GM18909 (cell line): ENCODE measurements around the gene VDR.

ENCODE experiments used
- ATAC-seq: cut with Tn5 transposase; IDR thresholded peaks from one replicate; pipeline ENCODE4 v1.9.1; 2021; ENCODE audit warnings: mild to moderate bottlenecking; ENCODE audit not compliant: unreplicated experiment, poor library complexity

VDR gene

GRCh38 chr12:47931187-47931586 is 26.4 kb upstream of the VDR start:
- no peak for ATAC-seq

GRCh38 chr12:47930634-47931033 is 25.8 kb upstream of the VDR start:
- ATAC-seq = no peak

- no peak for ATAC-seq
These were observed 22.6 kb upstream of the VDR start for GRCh38 chr12:47927346-47927745.

- no peak for ATAC-seq
These were observed 17.1 kb upstream of the VDR start for GRCh38 chr12:47921907-47922306.

DNA sequence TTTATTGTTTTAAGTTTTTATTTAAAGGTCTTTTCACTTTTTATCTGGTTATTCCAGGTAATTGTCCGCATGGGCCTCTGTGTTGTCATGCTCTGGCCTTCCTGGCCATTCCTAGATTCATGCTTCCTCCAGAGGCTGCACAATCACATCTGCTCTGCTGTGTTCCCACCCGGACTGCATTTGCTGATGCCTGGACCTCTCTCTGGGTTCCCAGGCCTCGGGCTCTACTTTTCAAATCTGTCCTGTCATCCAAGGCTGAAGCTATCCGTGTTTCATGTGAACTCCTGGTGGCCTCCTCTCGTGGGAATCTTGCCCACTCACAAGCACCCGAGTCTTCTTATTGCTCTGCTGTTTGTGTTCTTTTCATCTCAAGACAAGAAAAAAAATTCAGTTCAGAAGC is 16.1 kb upstream of the VDR start:
- ATAC-seq = no peak

DNA sequence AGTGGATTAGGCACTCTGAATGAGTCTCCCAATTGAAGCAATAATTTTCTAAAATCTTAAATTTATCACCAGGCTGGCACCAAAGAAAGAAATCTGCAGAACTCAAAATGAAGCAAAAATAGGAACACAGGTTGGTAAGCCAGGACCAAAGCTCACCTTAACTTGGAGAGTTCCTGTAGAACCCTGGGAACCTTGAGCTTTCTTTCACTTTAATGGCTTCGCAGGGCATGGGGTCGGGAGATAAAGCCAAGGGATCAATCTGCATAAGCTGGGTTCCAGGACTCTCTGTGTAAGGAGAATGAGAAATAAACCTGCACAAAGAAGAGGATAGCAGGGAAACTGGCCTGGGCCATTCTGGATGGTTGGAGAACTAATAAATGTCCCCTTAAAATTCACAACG is 8.3 kb upstream of the VDR start:
- ATAC-seq = no peak

DNA sequence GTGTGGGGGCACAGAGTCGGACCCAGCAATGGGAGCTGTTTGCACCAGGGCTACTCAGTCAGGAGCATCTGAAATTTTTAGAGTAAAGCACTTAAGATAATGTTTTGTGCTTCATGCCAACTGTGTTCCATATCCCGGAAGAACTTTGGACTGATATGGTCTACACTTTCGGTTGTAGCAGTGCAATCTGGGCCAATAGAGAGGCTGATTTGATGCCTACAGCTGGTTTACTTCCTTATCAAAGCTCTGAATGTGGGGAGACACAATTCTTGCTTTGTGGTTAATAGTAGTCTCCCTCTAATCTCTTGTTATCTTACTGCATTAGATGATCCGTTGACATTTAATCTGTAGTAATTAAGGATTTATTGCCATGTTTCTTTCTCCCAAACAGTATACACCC is 7.8 kb upstream of the VDR start:
- no peak for ATAC-seq

DNA sequence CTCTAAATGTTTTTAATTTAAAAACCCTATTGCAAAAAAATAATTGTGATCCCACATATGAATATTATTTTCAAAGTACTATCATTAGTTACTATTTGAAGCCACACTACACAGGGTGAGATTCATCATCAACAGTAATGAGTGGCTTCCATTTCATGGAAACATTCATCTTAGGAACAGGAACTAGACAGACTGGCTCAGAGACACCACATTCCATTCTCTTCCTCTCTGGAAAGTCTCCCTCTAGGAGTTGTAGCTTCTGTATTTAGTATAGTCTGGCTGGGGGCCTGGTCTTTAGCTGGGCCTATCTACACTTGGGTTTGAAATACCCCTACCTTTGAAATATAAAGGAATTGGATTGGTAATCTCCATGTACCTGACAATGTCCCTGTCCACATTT is 6.2 kb upstream of the VDR start:
- no peak for ATAC-seq

DNA sequence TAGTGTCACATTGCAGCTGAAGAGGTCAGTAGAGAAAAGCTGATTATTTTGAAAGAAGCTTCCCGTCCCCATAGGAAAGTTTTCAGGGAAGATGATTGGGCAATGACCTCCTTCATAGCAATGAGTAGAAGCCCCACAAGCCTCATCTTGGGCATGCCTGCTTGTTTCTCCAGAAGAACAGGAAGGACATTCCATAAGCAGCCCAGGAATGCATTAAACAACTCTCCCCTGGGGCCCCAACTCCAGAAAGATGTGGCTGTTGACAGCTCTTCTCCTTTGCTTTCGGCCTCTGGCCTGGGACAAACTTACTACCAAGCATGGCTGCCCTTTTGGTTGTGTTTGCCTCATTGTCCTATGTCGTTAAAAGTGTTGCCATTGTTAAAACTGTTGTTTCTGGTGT is 5.7 kb upstream of the VDR start:
- no peak for ATAC-seq

- ATAC-seq = no peak
These were observed 5.2 kb upstream of the VDR start for GRCh38 chr12:47909839-47910465.

DNA sequence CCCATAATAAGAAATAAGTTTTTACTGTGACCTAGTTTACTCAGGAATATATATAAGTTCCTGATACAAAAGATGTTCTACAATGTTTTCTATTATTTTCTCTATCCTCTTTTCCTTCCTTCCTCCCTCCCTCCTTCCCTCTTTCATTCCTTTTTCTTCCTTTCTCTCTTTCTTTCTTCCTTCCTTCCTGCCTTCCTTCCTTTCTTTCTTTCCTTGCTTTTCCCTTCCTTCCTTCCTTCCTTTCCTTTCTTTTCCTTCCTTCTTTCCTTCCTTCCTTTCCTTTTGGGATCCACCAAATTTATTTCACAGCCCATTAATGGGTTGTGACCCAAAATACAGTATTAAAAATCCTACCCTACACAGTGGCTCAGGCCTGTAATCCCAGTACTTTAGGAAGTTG is 3.9 kb upstream of the VDR start:
- ATAC-seq = no peak

- no peak for ATAC-seq
These were observed 3.2 kb upstream of the VDR start for GRCh38 chr12:47907851-47908454.

DNA sequence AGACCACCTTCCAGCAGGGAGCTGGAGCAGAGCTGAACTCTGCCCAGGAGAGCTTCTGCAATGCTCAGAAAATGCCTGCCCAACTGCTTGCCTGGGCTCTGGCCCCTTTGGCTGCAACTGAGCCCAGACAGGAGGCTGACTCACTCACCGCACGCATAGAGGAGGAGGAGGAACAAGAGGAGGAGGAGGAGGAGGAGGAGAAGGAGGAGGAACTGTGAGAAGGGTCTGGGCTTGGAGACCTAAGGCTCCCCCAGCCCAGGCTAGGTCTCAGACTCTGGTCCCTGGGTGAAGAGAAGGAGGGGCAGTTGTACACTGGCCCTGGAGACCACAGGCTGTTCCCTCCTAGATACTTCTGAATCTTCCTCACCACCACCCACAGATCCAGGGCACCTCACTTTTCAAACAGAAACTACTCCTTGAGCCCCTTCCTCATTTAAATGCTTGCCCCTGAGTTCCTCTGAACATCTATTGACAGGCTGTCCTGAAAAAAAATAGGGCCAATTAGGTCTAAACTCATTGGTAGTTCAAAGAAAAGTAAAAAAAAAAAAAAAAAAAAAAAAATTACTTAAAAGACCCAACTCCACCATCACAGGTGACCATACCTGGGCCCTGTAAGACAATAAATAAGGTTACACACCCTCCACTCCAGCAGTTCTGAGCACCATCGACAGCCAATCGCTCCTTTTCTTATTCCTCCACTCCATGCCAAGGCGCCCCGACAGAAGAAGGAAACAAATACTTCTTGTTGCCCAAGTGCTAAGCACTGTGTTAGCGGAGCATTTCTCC is 674 bp downstream of the VDR start:
- ATAC-seq = no peak

DNA sequence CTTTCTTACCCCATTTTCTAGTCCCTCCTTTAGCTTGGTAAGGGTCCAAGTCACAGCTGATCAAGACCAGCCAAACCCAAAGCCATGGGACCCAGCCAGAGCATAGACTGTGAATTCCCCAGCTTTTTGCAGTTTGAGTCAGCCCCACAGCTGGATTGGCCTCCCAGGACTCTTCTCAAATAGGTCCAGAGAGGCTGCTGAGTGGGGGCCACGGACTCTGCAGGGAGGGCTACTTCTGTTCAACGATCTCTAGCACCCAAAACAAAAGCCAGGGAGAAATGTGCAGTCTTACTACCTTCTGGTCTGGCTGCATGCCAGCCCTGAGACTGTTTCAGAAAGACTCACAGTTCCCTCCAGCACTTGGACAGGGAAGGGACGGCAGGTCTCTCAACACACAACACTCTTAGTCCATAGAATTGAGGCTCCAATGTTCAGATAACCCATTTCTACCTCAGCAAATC is 1.6 kb downstream of the VDR start:
- no peak for ATAC-seq

DNA sequence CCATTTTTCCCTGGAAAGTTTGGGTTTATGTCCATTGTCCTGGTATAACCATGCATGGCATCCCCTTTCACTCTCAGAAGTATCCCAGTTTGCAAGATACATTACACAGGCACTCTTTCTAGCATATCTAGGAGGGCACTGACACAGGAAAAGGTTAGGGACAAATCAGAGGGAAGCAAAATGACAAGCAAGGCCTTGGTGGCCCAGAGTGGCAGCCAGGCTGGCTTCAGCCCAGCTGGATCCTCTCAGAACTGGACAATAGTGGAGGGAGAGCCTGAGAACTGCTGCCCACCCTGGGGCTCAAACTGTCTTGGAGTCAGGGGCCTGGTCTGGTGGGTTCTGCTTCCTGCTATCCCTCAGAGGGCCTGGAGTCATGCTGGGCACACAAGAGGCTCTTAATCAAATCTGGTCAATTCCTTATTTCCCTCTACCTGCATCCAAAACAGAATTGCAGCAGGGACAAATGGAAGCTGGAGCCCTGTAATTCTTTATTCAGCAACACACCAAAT is 2.6 kb downstream of the VDR start:
- no peak for ATAC-seq

DNA sequence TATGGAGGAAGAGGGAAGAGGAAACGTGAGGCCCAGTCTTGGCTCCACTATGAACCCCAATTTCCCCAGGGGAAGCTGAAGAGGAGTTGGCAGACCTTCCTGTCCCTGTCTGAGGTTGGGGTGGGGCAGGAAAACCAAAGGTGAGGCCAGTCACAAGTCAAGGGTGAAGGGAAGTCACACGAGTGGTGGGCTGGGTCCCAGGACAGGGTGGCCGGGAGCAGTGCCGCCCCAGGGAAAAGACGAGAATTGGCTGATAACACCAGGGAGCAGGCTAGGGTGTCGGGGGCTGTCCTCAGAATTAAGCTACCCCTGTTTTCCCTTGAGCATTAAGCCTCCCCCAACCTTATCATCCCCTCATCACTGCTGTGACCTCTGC is 3.1 kb downstream of the VDR start:
- no peak for ATAC-seq

DNA sequence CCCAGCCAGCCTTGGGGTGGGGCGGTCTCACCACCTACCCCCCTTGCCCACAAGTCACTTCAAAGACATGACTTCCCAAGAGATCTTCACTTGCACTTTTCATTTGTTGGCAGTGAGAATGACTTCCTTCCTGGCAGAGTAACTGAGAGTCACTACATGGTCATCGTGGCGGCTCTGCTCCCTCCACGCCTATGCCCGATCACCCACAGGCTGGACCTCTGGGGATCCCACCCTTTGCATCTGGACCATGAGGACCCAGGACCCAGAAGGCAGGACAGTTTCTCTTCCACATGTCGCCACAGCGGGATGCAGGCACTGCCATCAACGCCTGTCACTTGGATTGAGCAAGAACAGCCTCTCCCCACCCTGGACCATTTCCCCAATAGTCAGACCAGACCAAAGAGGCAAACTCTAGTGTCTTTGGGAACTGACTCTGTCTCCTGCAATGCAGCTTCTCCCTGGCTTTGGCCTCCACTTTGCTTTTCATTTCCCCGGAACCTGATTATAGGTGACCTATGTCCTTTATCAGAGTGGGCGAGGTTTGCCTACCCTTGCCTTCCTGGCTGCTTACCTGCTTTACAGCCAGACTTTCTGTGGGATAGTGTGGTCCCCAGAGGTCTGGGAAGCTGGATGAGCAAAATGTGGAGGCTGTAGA is 3.6 kb downstream of the VDR start:
- no peak for ATAC-seq

DNA sequence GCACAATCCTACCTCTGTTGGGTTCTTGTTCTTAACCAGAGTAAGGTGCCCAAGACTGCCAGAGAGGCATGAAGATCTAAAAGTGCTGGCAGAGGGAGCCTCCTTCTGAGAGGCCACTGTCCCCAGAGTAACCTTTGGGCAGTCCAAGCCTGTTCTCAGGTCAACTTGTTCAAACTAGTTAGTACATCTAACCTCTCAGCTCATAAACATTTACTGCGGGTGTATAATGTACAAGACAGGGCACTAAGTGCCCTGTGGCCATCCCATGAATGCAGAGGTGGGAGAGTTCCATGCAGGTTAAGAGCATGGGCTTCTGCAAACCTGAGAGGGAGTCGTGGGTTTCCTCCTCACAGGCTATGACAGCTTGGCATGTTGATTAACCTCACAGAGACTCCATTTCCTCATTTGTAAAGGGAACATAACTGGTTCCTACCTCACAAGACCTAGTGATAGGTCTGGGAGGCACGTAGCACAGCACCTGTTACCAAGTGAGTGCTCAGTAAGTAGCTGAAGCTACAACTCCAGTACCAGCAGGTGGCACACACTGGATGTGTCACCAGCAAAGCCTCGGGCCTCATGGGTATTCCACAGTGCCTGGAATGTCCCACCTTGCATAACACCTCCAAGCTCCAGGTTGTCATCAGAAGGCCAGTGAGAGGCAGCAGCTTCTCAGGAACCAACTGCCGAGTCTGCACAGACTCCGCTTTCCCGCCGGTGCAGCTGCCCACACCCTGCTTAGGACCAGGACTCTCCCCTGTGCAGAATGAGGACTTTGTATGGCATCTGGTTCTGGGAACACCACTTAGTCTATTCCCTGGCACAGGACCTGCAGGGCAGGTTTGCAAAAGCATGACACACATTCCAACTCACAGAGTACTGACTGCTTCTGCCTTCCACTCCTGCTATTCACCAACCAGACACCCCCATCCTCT is 4.4 kb downstream of the VDR start:
- no peak for ATAC-seq

DNA sequence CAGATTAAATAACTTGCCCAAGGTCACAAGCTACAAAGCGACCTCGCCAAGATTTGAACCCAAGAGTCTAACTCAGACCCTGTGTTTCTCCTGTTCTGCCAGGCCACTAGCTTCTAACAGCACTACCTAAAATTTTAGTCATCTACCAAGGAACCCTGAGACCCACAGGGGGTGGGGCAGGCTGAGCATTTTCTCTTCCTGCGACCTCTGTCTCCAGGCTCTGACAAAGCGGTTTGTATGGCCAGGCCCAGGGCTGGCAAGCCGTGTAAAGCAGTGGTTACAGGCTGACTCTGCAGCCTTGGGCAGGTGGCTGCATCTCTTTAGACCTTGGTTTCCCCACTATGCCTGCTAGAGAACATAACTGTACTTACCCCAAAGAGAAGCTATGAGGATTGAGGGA is 5.3 kb downstream of the VDR start:
- no peak for ATAC-seq

DNA sequence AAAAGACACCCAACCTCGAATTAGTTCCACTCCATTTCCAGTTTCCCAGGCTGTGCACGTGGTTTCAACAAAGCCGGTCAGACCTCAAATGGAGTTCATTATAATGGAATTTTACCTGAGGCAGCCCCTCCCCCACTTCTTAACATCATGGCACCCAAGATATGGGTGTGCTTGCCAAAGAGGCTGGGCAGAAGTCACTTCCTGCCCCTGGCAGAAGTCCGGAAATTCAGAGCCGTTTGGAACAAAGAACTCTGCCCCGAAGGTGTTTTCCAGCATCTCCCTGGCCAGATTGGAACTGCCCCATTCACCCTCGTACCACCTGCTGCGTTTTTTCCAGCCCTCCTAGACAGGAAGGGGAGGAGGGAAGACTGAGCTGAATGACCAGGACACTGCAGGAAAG is 8.2 kb downstream of the VDR start:
- ATAC-seq = no peak
